GM19351 (cell line): ENCODE results near the gene URB1.

Experiments
- ATAC-seq: cut with Tn5 transposase; IDR thresholded peaks from one replicate; pipeline ENCODE4 v1.9.1; 2021; ENCODE audit warnings: mild to moderate bottlenecking, moderate library complexity; ENCODE audit not compliant: unreplicated experiment

URB1 gene

GRCh38 chr21:32348604-32349332 is 44.0 kb downstream of the URB1 start:
- no peak for ATAC-seq

GRCh38 chr21:32347977-32348376 is 44.8 kb downstream of the URB1 start:
- no peak for ATAC-seq

GRCh38 chr21:32347351-32347750 is 45.5 kb downstream of the URB1 start:
- no peak for ATAC-seq

- ATAC-seq = no peak
Measured at GRCh38 chr21:32346951-32347350, 45.9 kb downstream of the URB1 start.

GRCh38 chr21:32340863-32341848 is 51.7 kb downstream of the URB1 start:
- no peak for ATAC-seq

GRCh38 chr21:32338209-32338921 is 54.4 kb downstream of the URB1 start:
- ATAC-seq = no peak

GRCh38 chr21:32337206-32337605 is 55.6 kb downstream of the URB1 start:
- no peak for ATAC-seq

GRCh38 chr21:32336711-32337110 is 56.1 kb downstream of the URB1 start:
- no peak for ATAC-seq

GRCh38 chr21:32335601-32336575 is 56.9 kb downstream of the URB1 start:
- ATAC-seq = no peak

GRCh38 chr21:32334980-32335531 is 57.8 kb downstream of the URB1 start:
- no peak for ATAC-seq

- no peak for ATAC-seq
Measured at GRCh38 chr21:32333953-32334673, 58.7 kb downstream of the URB1 start.

GRCh38 chr21:32332463-32332951 is 60.3 kb downstream of the URB1 start:
- no peak for ATAC-seq

- ATAC-seq = no peak
Measured at GRCh38 chr21:32331444-32332305, 61.1 kb downstream of the URB1 start.

- ATAC-seq = no peak
Measured at GRCh38 chr21:32330784-32331311, 62.0 kb downstream of the URB1 start.

- ATAC-seq = no peak
Measured at GRCh38 chr21:32329776-32330175, 63.0 kb downstream of the URB1 start.

GRCh38 chr21:32329331-32329730 is 63.5 kb downstream of the URB1 start:
- no peak for ATAC-seq

- no peak for ATAC-seq
Measured at GRCh38 chr21:32328595-32328994, 64.2 kb downstream of the URB1 start.

- no peak for ATAC-seq
Measured at GRCh38 chr21:32325706-32326105, 67.1 kb downstream of the URB1 start.
